HG03139 (cell line): Measurements from ENCODE around the gene CPNE9.

ENCODE experiments used
- ATAC-seq: cut with Tn5 transposase; IDR thresholded peaks from one replicate; pipeline ENCODE4 v1.9.1; 2021; ENCODE audit not compliant: unreplicated experiment

Gene CPNE9

DNA sequence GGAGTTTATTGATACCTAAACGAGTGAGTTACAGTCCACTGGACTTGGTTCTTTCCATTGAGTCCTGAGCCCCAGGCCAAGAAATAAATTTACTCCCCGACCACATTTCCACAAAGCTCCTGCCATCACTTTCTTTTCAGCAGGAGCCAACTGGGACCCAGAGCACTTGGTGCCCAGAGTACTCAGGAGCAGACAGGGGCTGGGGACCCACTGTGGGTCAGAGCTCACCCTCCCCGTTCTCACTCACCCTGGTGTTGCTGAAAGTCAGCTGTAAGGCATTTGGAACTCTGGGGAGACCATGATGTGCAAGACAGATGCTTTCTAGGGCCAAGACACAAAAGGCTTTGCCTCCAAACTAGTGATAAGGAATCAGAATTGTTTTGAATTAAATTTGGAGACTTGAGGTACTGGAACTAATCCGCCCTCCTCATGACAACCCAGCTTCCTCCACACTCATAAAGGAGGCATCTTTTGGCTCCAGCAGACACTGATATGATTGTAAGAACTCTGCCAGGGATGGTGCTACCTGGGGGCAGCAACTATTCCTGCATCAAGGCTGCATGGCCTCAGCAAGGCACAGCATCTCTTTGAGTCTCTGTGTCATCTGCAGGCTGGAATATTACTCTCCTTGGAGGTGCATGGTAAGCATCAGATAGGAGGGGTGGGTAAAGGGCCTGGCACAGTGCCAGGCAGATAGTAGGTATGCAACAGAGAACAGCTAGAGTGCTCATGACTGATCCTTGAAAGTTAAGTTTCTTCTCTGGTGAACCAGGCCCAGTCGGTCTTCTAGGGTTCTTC is 73.5 kb downstream of the CPNE9 start:
- ATAC-seq = no peak

DNA sequence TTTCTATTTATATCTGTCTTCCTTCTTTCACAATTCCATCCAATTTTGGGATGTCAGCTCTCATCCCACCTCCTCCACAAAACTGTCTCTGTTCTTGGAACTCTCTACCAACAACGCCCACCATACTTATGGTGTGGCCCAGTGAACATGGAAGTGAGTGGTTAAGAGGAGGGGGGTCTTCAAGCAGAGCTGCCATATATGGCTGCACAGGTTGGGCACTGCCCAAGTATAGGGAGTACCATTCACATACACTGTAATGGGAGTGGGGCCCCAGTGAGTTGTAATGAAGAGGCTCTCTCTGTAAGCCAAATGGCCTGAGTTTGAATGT is 74.0 kb downstream of the CPNE9 start:
- no peak for ATAC-seq

DNA sequence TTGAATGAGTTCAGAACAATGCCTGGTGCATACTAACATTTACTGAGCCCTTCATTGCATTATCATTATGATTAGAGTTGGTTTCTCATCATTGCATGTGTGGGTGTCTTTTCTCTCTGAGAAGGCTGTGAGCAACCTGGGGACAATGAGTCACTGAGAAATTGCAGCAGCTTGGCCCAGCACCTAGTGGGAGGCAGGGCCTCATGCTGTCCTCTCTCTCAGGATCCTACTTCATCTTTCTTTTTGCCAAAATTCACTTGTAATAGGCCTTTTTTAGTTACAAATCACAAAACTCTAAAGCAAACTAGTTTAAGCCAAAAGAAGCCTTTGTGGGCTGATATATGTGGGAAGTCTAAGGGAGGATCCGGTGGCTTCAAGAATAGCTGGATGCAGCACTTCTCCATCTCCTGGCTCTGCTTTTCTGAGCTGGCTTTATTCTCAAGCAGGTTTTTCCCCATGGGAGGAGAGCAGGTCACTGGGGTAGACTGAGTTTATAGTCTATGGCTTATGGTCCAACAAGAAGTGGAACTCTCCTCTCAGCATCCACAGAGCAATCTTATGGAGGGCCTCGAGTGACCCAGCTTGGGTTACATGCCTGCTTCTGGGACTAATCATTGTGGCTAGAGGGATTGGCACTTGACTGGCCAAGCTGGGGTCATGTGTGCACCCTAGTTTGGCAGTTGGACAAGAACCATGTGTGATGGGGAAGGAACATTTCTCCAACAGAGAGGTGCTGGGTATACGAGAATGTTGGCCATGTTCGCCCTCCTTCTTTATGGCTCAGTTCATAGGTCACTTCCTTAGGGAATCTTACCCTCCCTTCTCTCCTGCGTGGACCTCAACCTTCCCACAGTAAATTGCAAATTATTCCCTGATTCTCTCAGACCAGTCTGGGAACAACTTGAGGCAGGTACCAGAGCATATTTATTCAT is 74.8 kb downstream of the CPNE9 start:
- no peak for ATAC-seq

DNA sequence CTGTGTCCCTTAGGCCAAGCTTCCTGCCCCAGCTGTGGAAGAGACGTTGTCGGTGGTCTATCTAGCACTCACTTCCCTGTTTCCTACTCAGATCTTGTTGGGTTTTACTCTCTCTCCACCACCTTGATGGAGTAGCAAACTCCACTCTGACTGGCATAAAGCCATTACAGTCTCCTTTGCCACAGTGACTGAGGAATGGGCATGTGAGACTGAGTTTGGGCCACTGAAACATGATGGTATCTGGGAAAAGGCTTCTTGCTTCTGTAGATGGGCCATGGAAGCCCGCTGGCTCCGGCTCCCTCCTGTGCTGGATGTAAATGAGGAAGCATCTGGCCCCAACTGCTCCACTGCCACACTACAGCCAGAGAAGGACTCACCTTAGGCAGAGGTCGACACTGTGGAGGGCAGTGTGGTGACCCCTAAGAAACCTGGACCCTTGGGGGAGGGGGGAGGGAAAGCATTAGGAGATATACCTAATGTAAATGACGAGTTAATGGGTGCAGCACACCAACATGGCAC is 75.5 kb downstream of the CPNE9 start:
- ATAC-seq = no peak
